ENCODE results near the gene NR3C2. TPM values are rescaled to one million over a fixed set of nuclear protein-coding genes. Genes with fewer than 3 reads are reported as not detected.

Gene NR3C2
- total RNA-seq, 1 experiment from 2014 or later: 1.6 TPM

GRCh38 chr4:148116969-148117368 lies 325.2 kb downstream of the NR3C2 start:
- ChIA-PET POLR2A (ENCODE audit: low non-redundant PET) (no interaction called here), CTCF (no interaction called here)
- no peaks in the 10 kb centered on the region for H3K36me3 ChIP-seq (ENCODE audit: insufficient read depth, low read length, poor library complexity, severe bottlenecking)
- no peaks in the 10 kb centered on the region for H3K27me3 ChIP-seq (replicated peaks; ENCODE audit: insufficient read depth, low read depth, low read length, poor library complexity)
- H3K4me3 ChIP-seq (ENCODE audit: low read depth, low read length, poor library complexity, severe bottlenecking): no peak overlapping the region
- no peak for DNase-seq (ENCODE audit: low spot score)
- BruUV-seq (replicated peaks): no TSS peak
- TF ChIP-seq CTCF (conservative IDR thresholded peaks at IDR 0.05; ENCODE audit: low read depth, low read length) (no peak), EZH2 (IDR thresholded peaks at IDR 0.05; ENCODE audit: borderline replicate concordance, low read depth, low read length, poor library complexity, severe bottlenecking) (no peak)
- no peak overlapping the region for H3K27ac ChIP-seq (ENCODE audit: low read depth, low read length, poor library complexity, severe bottlenecking)
- peaks cover 1% of the 10 kb centered on the region for H3K9me3 ChIP-seq (ENCODE audit: low read depth, low read length, poor library complexity, severe bottlenecking)
- intact Hi-C loops (cut with micrococcal nuclease; ENCODE audit: unreplicated experiment): no loop called here
- peaks cover 26% of the 10 kb centered on the region for H3K4me1 ChIP-seq (ENCODE audit: insufficient read depth, low read length, poor library complexity, severe bottlenecking)

GRCh38 chr4:148116264-148116663 lies 325.9 kb downstream of the NR3C2 start:
- Histone ChIP-seq H3K36me3 (ENCODE audit: insufficient read depth, low read length, poor library complexity, severe bottlenecking) (no peaks in the 10 kb centered on the region), H3K4me3 (ENCODE audit: low read depth, low read length, poor library complexity, severe bottlenecking) (no peak overlapping the region), H3K27ac (ENCODE audit: low read depth, low read length, poor library complexity, severe bottlenecking) (no peak overlapping the region), H3K4me1 (ENCODE audit: insufficient read depth, low read length, poor library complexity, severe bottlenecking) (peaks cover 33% of the 10 kb centered on the region), H3K27me3 (replicated peaks; ENCODE audit: insufficient read depth, low read depth, low read length, poor library complexity) (no peaks in the 10 kb centered on the region), H3K9me3 (ENCODE audit: low read depth, low read length, poor library complexity, severe bottlenecking) (no peaks in the 10 kb centered on the region)
- intact Hi-C loops (cut with micrococcal nuclease; ENCODE audit: unreplicated experiment): no loop called here
- CTCF ChIA-PET: no interaction called here
- BruUV-seq (replicated peaks): no TSS peak
- TF ChIP-seq CTCF (conservative IDR thresholded peaks at IDR 0.05; ENCODE audit: low read depth, low read length) (no peak), EZH2 (IDR thresholded peaks at IDR 0.05; ENCODE audit: borderline replicate concordance, low read depth, low read length, poor library complexity, severe bottlenecking) (no peak)
- POLR2A ChIA-PET (ENCODE audit: low non-redundant PET): interaction anchor here (0.6 kb wide), 1 partner anchor 119 kb away, joined by 3 read pairs; no protein-coding TSS in a partner anchor
- peak; percentile 90 for DNase-seq (ENCODE audit: low spot score)

- no TSS peak for BruUV-seq (replicated peaks)
- Histone ChIP-seq H3K4me3 (ENCODE audit: low read depth, low read length, poor library complexity, severe bottlenecking) (no peak overlapping the region), H3K9me3 (ENCODE audit: low read depth, low read length, poor library complexity, severe bottlenecking) (no peaks in the 10 kb centered on the region), H3K4me1 (ENCODE audit: insufficient read depth, low read length, poor library complexity, severe bottlenecking) (peaks cover 33% of the 10 kb centered on the region), H3K27ac (ENCODE audit: low read depth, low read length, poor library complexity, severe bottlenecking) (no peak overlapping the region), H3K36me3 (ENCODE audit: insufficient read depth, low read length, poor library complexity, severe bottlenecking) (no peaks in the 10 kb centered on the region), H3K27me3 (replicated peaks; ENCODE audit: insufficient read depth, low read depth, low read length, poor library complexity) (no peaks in the 10 kb centered on the region)
- TF ChIP-seq CTCF (conservative IDR thresholded peaks at IDR 0.05; ENCODE audit: low read depth, low read length) (no peak), EZH2 (IDR thresholded peaks at IDR 0.05; ENCODE audit: borderline replicate concordance, low read depth, low read length, poor library complexity, severe bottlenecking) (no peak)
- ChIA-PET CTCF (no interaction called here), POLR2A (ENCODE audit: low non-redundant PET) (no interaction called here)
- no peak for DNase-seq (ENCODE audit: low spot score)
- intact Hi-C loops (cut with micrococcal nuclease; ENCODE audit: unreplicated experiment): no loop called here
These were observed 327.8 kb downstream of the NR3C2 start for GRCh38 chr4:148114436-148114835.

All from A673 (cell line).